ENCODE measurements around the gene PLPPR3.

The PLPPR3 gene

DNA sequence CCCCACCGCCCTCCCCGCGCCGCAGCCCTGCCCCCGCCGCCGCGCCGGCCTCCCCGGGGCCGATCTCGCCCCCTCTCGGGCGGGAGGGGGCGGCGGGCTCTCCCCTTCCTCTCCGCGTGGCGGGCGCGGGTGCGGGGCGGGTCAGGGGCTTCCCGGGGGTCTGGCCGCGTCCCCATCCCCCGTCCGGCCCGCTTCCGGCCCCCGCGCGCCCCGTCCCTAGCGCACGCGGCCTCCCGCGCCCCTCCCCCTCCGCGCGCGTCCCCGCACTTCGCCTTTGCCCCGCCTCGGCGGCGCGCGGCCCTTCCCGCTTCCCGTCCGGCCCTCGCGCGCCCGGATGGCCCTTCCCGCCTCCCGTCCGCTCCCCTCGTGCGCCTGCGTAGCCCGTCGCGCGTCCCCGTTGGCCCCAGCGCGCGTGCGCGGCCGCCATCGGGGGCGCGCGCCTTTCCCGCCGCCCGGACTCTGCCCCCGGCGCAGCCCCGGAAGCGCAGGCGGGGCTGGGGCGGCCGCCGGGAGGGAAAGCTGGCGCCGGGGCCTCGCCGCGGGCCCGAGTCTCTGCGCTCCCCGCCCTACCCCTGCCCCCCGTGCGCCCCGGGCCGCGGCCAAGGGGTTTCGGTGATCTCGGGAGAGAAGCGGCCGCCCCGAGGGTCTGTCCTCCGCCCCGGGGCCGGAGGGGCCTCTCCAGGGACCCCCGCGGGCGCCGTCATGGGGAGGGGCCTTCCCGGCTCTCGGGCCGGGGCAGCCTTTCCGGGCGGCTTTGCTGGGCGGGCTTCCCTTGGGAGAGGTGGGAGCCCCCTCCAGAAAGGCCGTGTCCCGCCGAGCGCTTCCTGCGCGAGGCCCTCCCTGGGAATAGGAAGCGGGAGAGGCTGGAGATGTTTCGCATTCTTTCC is 24.0 kb downstream of the PLPPR3 start:
- DNase-seq (ENCODE audit: low read depth, low spot score), result peak; percentile 77

DNA sequence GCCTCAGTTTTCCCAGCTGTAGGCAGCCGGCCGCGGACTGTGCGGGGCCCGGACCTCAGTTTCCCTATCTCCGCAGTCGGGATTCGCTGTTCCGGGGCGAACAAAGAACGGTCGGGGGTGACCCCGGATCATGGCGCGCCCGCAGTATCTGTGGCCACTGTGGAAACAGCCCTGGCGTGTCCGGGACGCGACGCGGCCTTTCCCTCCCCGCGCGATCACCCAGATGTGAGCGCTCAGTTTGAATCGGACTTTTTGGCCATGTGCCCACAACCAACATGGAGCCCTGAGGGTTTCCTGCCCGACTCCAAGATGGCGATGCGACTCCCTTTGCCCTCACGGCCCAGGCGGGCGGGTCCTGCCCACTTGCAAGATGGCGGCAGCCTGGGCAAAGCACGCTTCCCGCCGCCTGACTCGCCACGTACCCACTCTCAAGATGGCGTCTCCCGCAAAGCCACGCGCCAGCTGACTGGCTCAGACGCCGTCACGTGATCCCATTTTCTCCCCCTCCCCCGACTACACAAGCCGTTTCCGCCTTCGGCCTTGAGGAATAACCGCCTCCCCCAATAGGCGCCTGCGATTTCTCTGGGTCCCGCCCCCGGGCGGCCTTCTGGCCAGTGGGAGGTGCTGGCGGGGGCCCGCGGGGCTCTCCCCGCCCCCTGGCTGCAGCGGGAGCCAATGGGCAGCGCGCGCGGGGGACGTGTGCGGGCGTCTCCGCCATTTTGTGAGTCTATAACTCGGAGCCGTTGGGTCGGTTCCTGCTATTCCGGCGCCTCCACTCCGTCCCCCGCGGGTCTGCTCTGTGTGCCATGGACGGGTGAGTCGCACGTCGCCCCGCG is 24.8 kb downstream of the PLPPR3 start, which contains the start of gene PTBP1:
PTBP1 (plus strand) TSS at position 761 of the 836 bp plus-strand sequence; CDS start at position 807, 46 bp downstream.
- peak; percentile 100 for DNase-seq (ENCODE audit: low read depth, low spot score)

DNA sequence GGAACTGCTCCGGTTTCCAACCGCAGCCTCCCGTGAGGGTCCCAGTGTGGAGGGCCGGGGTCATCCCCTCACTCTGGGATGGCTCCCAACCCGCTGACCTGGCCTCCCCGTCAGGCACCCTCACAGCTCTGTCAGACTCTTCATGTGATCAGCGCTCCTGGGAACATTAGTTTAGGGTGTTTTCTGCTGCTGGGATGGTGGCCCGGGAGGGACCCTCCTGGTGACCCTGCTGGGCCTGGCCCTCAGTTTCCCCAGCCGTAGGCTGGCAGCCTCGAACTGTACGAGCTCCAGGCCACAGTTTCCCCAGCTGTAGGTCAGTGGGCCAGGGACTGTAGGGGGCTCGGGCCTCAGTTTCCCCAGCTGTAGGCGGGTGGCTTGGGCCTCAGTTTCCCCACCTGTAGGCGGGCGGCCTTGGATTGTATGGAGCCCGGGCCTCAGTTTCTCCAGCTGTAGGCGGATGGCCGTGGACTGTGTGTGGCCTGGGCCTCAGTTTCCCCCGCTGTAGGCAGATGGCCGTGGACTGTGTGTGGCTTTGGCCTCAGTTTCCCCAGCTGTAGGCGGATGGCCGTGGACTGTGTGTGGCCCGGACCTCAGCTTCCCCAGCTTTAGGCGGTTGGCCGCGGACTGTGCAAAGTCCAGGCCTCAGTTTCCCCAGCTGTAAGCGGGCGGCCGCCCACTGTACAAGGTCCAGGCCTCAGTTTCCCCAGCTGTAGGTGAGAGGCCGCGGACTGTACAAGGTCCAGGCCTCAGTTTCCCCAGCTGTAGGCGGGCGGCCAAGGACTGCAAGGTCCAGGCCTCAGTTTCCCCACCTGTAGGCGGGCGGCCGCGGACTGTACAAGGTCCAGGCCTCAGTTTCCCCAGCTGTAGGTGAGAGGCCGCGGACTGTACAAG is 25.8 kb downstream of the PLPPR3 start:
- DNase-seq (ENCODE audit: low read depth, low spot score), result no peak

GRCh38 chr19:795073-795611 is 26.6 kb downstream of the PLPPR3 start:
- DNase-seq (ENCODE audit: low read depth, low spot score), result no peak

DNA sequence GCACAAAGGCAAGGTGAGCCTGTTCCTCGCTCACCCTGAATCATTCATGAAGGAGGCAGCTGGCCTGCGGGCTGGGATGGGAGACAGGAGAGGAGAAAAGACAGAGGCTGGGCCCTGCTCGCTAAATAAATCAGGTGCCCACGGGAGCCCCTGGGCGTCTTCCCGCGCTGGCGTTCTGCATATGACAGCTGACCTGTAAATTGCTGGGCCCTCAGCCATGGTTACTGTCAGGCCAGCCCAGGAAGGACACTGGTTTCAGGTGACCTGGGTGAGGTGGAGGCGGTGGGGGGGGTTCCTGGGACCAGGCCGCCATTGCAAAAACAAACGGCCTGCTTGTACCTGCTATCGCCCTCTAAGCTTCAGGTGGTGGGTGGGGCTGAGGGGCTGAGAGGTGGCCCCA is 27.9 kb downstream of the PLPPR3 start:
- DNase-seq (ENCODE audit: low read depth, low spot score), result peak; percentile 55

DNA sequence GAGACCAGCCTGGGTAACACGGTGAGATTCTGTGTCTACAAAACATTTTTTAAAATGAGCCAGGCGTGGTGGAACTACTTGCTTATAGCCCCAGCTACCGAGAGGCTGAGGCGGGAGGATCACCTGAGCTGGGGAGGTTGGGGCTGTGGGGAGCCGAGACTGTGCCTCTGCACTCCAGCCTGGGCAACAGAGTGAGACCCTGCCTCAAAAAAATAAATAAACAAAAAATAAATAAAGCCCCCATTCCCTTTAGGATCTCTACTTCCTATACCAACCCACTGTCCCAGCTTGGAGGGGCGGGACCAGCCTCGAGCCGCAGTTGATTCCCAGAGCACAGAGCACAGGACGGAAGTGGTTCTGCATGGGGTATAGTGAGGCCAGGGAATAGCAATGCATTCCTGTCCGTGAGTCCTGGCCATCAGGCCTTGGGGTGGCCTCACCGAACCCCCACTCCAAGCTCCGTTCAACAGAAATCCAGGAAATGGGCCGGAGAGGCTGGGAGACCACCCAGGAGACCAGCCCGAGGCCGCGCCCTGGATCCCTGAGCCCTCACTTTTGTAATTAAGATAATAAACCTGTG is 29.4 kb downstream of the PLPPR3 start:
- DNase-seq (ENCODE audit: low read depth, low spot score), result peak; percentile 45

GRCh38 chr19:791567-792305 is 30.0 kb downstream of the PLPPR3 start:
- no peak for DNase-seq (ENCODE audit: low read depth, low spot score)

DNA sequence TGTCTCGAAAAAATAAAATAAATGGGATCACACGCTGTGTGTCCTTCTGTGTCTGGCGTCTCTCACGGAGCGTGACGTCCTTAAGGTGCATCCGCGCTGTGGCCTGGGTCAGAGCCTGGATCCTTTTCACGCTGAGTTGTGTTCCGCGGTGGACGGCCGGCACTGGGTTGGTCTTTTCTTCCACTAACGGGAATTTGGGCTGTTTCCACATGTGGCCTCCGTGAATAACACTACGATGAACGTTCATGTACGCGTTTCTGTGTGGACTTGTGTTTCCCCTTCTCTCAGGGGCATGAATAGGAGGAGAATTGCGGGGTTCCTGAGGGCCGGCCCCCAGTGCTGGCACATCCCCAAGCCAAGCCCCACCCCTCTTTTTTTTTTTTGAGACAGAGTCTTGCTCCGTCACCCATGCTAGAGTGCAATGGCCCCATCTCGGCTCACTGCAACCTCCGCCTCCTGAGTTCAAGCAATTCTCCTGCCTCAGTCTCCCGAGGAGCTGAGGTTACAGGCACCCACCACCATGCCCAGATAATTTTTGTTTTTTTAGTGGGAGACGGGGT is 30.7 kb downstream of the PLPPR3 start:
- no peak for DNase-seq (ENCODE audit: low read depth, low spot score)

DNA sequence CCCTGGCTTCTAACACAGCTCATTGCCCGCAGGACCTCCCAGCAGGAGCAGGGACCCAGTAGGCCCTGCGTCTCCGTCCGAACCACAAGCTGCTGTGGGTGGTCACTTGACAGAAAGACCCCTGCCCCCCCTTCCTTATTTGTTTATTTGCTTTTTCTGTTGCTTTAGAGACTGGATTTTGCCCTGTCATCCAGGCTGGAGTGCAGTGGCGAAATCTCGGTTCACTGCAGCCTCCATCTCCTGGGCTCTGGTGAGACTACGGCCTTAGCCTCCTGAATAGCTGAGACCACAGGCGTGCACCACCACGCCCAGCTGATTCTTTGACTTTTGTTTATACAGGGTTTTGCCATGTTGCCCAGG is 32.1 kb downstream of the PLPPR3 start:
- DNase-seq (ENCODE audit: low read depth, low spot score), result no peak

DNA sequence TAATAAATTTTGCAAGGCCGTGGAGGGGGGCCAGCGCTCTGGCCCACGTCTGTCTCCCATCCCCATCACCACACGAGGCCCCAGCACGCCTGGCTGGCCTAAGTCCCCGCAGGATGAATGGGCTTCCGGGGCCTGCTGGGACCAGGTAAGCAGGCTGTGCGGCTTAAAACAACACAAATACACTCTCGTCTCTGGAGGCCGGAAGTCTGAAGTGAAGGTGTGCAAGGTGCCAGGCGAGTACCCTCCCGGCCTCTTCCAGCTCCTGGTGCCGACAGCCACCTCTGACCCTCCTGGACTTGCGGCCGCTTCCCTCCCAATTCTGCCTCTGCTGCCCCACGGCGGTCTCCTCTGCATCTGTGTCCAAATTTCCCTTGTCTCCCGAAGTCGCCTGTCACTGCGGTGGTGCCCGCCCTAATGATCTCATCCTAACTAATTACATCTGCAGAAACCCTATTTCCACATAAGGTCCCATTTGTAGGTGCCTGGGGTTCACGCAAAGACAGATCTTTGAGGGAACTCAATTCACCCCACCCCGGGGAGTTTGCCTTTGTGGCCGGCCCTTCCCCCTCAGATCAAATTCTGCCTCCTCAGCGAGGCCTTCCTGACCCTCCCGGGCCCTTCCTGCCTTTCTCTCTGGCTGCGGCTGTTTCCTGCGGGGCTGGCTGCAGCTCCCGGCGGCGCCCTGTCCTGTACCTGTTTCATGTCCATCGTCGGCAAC is 32.6 kb downstream of the PLPPR3 start:
- DNase-seq (ENCODE audit: low read depth, low spot score), result peak; percentile 83

DNA sequence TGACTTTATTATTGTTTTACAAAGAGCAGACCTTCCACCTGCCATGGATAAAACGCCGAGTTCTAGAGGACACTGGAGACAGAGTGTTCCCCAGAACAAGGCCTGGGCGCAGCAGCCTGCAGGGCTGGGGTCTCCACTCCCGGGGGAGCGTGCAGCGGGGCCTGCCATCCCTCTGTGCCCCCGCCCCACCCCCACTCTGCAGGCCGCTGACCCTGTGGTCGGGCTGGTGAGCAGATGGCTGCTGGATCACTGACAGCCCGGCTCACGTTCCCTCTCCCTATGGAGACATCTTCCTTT is 33.1 kb downstream of the PLPPR3 start:
- no peak for DNase-seq (ENCODE audit: low read depth, low spot score)

GRCh38 chr19:787536-787935 is 34.2 kb downstream of the PLPPR3 start:
- DNase-seq (ENCODE audit: low read depth, low spot score), result peak; percentile 65

GRCh38 chr19:784541-784940 is 37.2 kb downstream of the PLPPR3 start:
- peak; percentile 68 for DNase-seq (ENCODE audit: low read depth, low spot score)

DNA sequence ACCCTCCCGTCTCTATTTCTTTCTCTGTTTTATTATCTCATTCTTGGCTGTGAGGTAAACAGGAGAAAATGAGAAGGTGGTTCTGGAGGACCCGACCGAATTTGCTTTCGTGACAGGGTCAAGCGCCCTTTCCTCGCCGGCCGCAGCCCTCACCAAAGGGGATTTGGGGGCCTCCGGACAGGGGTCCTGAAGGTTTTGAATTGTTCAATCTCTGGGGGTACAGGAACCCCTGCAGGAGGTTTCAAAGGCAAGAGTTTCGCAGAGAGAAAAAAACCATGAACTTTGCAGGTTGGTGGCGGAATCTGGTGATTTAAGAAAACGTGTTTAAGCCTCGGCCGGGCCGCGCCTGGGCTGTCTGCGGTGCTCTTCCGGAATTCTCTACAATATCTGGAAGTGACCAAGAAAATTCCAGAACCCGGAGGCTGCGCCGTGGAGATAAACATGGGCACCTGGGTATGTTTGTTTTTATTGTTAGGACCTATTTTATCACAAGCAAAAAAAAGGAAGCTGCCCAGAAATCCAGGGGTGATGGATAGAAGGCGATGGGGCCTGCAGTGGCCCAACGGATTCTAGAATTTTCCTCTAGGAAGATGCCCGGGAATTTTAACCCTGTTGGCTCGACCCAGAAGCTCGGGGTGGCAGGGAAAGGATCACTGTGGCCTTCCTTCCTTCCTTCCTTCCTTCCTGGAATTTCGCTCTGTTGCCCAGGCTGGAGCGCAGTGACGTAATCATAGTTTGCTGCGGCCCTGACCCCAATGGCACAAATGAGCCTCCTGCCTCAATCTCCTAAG is 38.7 kb downstream of the PLPPR3 start:
- DNase-seq (ENCODE audit: low read depth, low spot score), result peak; percentile 68

- peak; percentile 96 for DNase-seq (ENCODE audit: low read depth, low spot score)
These were observed 39.4 kb downstream of the PLPPR3 start for GRCh38 chr19:782185-782877.

DNA sequence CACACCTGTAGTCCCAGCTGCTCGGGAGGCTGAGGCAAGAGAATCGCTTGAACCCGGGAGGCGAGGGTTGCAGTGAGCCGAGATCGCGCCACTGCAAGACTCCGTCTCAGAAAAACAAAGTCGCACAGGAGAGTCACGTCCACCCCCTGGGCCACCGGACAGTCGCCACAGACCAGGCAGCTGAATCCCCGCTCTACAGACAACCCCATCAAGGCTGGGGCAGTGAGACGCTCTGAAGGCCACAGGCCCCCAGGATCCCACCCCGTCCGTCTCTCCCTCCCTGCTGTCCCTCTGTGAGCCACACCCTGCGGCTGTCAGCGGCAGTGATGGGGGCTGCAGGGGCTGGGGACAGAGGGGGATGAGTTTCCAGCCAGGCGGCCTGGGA is 40.0 kb downstream of the PLPPR3 start:
- no peak for DNase-seq (ENCODE audit: low read depth, low spot score)

GRCh38 chr19:780935-781334 is 40.8 kb downstream of the PLPPR3 start:
- DNase-seq (ENCODE audit: low read depth, low spot score), result no peak

All from ELF-1 (cell line).